Panc1 (cell line): ENCODE data around the gene PSMB10. TPM values are rescaled to one million over a fixed set of nuclear protein-coding genes. Genes with fewer than 3 reads are reported as not detected.
"Not testable (repeated sequence)": the region's sequence is repeated elsewhere in the genome, so short reads cannot be mapped to it uniquely, and the experiment has no call there.

Experiments used
- ATAC-seq: fragments of 200-7000 bp; cut with Tn5 transposase; 2 replicates; pipeline ENCODE4 v1.9.1; 2020; ENCODE audit warnings: mild to moderate bottlenecking, moderate library complexity
- BruUV-seq: library from RNA; stranded (reverse); fragments of 400-500 nt; replicated peaks from 2 replicates; lab custom pipeline; 2021; lab: Mats Ljungman, UMichigan
- CTCF ChIA-PET: fragments of 300-600 bp; sonication (Branson Sonifier 250); formaldehyde crosslinking; loops from one replicate; lab custom pipeline; 2022; ENCODE audit warnings: antibody characterized with exemption; lab: Charles Lee
- POLR2A ChIA-PET: fragments of 300-600 bp; sonication (Branson Sonifier 250); formaldehyde crosslinking; loops from one replicate; lab custom pipeline; 2022; ENCODE audit warnings: antibody characterized with exemption; lab: Charles Lee
- DNase-seq: peaks from one replicate; pipeline ENCODE4 v3.0.0-alpha.2; 2010; ENCODE audit warnings: low read depth, low spot score
- H3K27ac ChIP-seq: 2 replicates; pipeline ENCODE4 v1.5.1; 2011; ENCODE audit warnings: mild to moderate bottlenecking, low read length, inconsistent platforms
- H3K27me3 ChIP-seq: fragments of 200-500 bp; sonication (Bioruptor generic); 2 replicates; pipeline ENCODE4 v1.6.0; 2014; ENCODE audit warnings: low read length, inconsistent platforms; ENCODE audit not compliant: control insufficient read depth, insufficient read depth
- H3K36me3 ChIP-seq: fragments of 200-500 bp; sonication (Bioruptor generic); 2 replicates; pipeline ENCODE4 v1.5.1; 2014; ENCODE audit warnings: inconsistent platforms, mild to moderate bottlenecking, low read length, moderate library complexity; ENCODE audit not compliant: control insufficient read depth, insufficient read depth
- H3K4me1 ChIP-seq: 2 replicates; pipeline ENCODE4 v1.5.1; 2011; ENCODE audit warnings: inconsistent platforms, mild to moderate bottlenecking, low read length, moderate library complexity; ENCODE audit not compliant: control insufficient read depth, insufficient read depth
- H3K4me3 ChIP-seq, 2 experiments: 2 replicates each; pipeline ENCODE4 v1.5.1; 2011 to 2012; ENCODE audit warnings: low read depth in 2 of 2, low read length in 2 of 2, mild to moderate bottlenecking in 2 of 2, inconsistent platforms in 1 of 2, moderate library complexity in 1 of 2
- H3K9me3 ChIP-seq: fragments of 200-500 bp; sonication (Bioruptor generic); 2 replicates; pipeline ENCODE4 v1.5.1; 2014; ENCODE audit warnings: low read depth, mild to moderate bottlenecking, inconsistent platforms, low read length, moderate library complexity; ENCODE audit not compliant: control insufficient read depth, insufficient read depth
- POLR2AphosphoS5 ChIP-seq: IDR thresholded peaks from 2 replicates; pipeline ENCODE4 v1.6.1; 2012; ENCODE audit warnings: mild to moderate bottlenecking, low read depth, low read length, moderate library complexity
- REST ChIP-seq, 2 experiments: IDR thresholded peaks; 2 replicates each; pipeline ENCODE4 v1.6.1; 2011 to 2012; ENCODE audit warnings: low read depth in 2 of 2, control low read depth in 1 of 2, low read length in 1 of 2, mild to moderate bottlenecking in 1 of 2, moderate library complexity in 1 of 2; ENCODE audit not compliant: insufficient read depth in 1 of 2
- SIN3A ChIP-seq: IDR thresholded peaks from 2 replicates; pipeline ENCODE4 v1.6.1; 2012; ENCODE audit warnings: low read depth, mild to moderate bottlenecking, low read length, moderate library complexity, borderline replicate concordance; ENCODE audit not compliant: insufficient read depth
- TCF7L2 ChIP-seq: IDR thresholded peaks from 2 replicates; pipeline ENCODE4 v1.6.1; 2011; ENCODE audit warnings: mild to moderate bottlenecking, low read depth, low read length, inconsistent platforms
- in situ Hi-C: cut with HindIII; loops from 2 replicates; pipeline ENCODE4 v1.10.0; 2016; ENCODE audit warnings: low sequenced_read_pairs, low pct_unique_long_range_greater_than_20kb
- intact Hi-C: fragments of 100-400 bp; cut with micrococcal nuclease; formaldehyde crosslinking; loops from one replicate; pipeline ENCODE4 v1.10.0; 2022; ENCODE audit not compliant: unreplicated experiment
- total RNA-seq: library from RNA; stranded (reverse); gene quantifications from one replicate; pipeline ENCODE4 v1.2.1, GENCODE V29; 2021; ENCODE audit not compliant: unreplicated experiment
- TF ChIP-seq, protein P1 (sequence below): fragments of 450-650 bp; IDR thresholded peaks from 2 replicates; pipeline ENCODE4 v1.5.1; 2017; ENCODE audit warnings: mild to moderate bottlenecking

PSMB10 gene
- total RNA-seq, 1 experiment from 2014 or later = 47.7 TPM

- Histone ChIP-seq H3K27ac (no peak overlapping the region), H3K27me3 (no peaks in the 10 kb centered on the region), H3K36me3 (no peaks in the 10 kb centered on the region), H3K9me3 (no peaks in the 10 kb centered on the region), H3K4me1 (no peaks in the 10 kb centered on the region; the same call in 1 of the 2 replicates), H3K4me3 (no peak overlapping the region)
- ChIA-PET POLR2A (no interaction called here), CTCF (no interaction called here)
- ATAC-seq = no peak
- in situ Hi-C loops = no loop called here
- no peak for DNase-seq
- intact Hi-C loops = no loop called here
- TF ChIP-seq POLR2AphosphoS5 = no peak
- TF ChIP-seq, protein P1, sequence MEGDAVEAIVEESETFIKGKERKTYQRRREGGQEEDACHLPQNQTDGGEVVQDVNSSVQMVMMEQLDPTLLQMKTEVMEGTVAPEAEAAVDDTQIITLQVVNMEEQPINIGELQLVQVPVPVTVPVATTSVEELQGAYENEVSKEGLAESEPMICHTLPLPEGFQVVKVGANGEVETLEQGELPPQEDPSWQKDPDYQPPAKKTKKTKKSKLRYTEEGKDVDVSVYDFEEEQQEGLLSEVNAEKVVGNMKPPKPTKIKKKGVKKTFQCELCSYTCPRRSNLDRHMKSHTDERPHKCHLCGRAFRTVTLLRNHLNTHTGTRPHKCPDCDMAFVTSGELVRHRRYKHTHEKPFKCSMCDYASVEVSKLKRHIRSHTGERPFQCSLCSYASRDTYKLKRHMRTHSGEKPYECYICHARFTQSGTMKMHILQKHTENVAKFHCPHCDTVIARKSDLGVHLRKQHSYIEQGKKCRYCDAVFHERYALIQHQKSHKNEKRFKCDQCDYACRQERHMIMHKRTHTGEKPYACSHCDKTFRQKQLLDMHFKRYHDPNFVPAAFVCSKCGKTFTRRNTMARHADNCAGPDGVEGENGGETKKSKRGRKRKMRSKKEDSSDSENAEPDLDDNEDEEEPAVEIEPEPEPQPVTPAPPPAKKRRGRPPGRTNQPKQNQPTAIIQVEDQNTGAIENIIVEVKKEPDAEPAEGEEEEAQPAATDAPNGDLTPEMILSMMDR = no peak
- no peak for TF ChIP-seq SIN3A
- no peak for TF ChIP-seq REST (IDR thresholded peaks at IDR 0.05; ENCODE audit: insufficient read depth in 1 of 2, low read depth in 2 of 2, low read length in 1 of 2)
- TF ChIP-seq TCF7L2 = no peak
- BruUV-seq = no TSS peak
Observed at GRCh38 chr16:67915831-67916723, 20.6 kb downstream of the PSMB10 start.

DNA sequence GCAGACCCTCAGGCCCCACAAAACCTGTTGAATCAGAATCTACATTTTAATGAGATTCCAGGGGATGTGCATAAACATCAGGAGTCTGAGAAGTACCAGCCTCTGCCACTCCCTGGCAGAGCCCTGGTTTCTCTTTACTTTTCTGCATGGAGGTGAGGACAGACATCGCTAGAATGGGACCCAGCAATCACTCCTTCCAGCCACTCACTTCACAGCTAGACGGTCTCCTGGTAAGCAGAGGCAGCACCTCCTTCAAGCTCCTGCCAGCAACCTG, 21.2 kb downstream of the PSMB10 start:
- H3K4me1 ChIP-seq, DNase-seq, H3K36me3 ChIP-seq, BruUV-seq, intact Hi-C loops, H3K27me3 ChIP-seq, CTCF ChIA-PET, H3K27ac ChIP-seq, ATAC-seq, POLR2A ChIA-PET, H3K4me3 ChIP-seq, H3K9me3 ChIP-seq, in situ Hi-C loops: not testable (repeated sequence)

DNA sequence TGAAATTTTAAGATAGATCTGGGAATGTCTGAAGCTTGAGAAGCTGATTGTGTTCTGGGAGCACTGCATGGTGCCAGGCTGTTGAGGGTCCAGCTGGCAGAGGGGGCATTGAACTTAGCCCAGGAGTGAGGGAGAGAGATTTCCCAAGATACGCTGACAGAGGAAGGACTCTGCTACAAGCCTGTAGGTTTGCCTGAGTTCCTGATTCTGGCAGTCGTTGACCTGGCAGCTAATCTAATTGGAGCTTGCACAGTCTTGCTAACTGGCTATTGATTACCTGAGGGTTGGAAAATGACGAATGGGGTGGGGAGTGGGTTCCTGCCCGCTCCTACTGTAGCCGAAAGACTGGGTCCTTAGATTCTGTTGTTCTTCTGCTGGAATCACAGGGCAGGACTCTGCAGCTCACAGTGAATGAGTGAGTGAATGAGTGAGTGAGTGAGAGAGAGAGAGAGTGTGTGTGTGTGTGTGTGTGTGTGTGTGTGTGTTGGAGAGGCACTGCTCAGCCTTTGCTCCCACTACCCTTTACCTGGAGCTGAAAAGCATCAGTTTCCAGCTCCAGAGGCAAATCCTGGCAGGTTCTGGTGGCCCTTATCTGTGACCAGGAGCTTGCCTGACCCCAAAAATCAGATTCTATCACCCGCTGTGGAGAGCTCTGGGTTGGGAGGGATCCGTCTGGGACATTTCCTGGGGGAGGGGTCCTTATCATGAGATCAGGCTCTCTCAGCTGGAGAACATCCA, 21.7 kb downstream of the PSMB10 start:
- CTCF ChIA-PET = no interaction called here
- H3K36me3 ChIP-seq = no peaks in the 10 kb centered on the region
- H3K9me3 ChIP-seq = no peaks in the 10 kb centered on the region
- in situ Hi-C loops (no loop called here), intact Hi-C loops (no loop called here)
- BruUV-seq = no TSS peak
- no peaks in the 10 kb centered on the region; the same call in 1 of the 2 replicates for H3K4me1 ChIP-seq
- no peak for DNase-seq
- H3K27me3 ChIP-seq = no peaks in the 10 kb centered on the region
- H3K4me3 ChIP-seq = no peak overlapping the region
- H3K27ac ChIP-seq = no peak overlapping the region
- no peak for ATAC-seq
- TF ChIP-seq REST (IDR thresholded peaks at IDR 0.05; ENCODE audit: insufficient read depth in 1 of 2, low read depth in 2 of 2, low read length in 1 of 2) (no peak), POLR2AphosphoS5 (no peak), SIN3A (no peak), TCF7L2 (no peak)
- TF ChIP-seq, protein P1 = no peak
- POLR2A ChIA-PET = no interaction called here
